Activated CD4-positive, alpha-beta T cell treated with anti-CD3 and anti-CD28 coated beads, Interleukin-2, amount 50 U/mL, for 48 hours (primary cell): ENCODE data around the gene TNFSF13.

Experiments
- DNase-seq, 2 experiments: peaks; one replicate each; pipeline ENCODE4 v3.0.0-alpha.2; 2020

The TNFSF13 gene

DNA sequence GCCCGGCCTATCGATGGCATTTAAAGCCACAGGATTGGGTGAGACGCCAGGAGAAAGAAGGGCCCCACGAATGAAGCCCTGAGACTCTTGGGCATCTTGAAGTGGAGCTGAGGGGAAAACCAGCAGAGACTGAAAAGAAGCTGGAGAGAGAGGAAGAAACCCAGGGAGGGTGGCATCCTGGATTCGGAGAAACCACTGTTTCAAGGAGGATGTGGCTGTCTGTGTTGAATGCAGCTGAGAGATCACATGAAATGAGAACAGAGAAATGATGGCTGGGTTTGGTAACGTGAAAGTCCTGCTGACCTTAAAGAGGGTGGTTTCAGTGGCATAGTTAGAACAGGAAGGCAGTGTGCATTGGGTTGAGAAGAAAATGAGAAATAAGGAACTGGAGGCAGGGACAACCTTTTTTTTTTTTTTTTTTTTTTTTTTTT lies 5.9 kb upstream of the TNFSF13 start:
- DNase-seq: peak in 1 of 2 experiments; percentile 55

DNA sequence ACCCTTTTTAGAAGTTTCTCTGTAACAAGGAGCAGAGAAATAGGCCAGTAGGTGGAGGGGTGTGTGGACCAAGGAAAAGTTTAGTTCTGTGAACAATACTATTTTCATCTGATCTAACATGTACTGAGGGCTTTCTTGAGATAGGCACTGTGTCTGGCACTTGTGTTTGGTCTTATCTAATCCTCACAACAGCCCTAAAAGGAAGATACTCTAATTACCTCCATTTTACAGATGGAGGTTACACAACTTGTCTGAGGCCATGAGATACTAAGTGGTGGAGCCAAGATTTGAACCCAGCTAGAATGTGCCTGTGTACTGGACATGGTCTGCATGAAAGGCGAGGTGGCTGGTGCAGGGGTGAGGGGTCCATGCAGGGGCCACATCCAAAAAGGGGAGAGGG lies 5.2 kb upstream of the TNFSF13 start:
- DNase-seq: no peak

GRCh38 chr17:7555320-7555948 lies 3.1 kb upstream of the TNFSF13 start:
- no peak for DNase-seq

DNA sequence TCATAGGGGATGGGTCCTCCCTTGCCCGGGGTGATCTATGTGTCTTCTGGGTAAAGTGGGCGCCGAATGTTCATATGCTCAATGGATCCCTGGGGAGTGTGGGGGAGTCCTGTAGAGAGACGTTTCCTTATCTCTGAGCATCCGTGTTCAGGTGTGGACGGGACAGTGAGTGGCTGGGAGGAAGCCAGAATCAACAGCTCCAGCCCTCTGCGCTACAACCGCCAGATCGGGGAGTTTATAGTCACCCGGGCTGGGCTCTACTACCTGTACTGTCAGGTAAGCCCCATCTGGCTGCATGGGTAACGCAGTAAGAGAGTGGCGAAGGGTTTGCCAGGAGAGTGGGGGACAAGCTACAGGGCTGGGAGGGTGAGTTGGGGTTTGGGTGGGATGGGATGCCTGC lies 1.9 kb upstream of the TNFSF13 start:
- no peak for DNase-seq

- DNase-seq: no peak
Observed at GRCh38 chr17:7557147-7557764, 1.3 kb upstream of the TNFSF13 start.

DNA sequence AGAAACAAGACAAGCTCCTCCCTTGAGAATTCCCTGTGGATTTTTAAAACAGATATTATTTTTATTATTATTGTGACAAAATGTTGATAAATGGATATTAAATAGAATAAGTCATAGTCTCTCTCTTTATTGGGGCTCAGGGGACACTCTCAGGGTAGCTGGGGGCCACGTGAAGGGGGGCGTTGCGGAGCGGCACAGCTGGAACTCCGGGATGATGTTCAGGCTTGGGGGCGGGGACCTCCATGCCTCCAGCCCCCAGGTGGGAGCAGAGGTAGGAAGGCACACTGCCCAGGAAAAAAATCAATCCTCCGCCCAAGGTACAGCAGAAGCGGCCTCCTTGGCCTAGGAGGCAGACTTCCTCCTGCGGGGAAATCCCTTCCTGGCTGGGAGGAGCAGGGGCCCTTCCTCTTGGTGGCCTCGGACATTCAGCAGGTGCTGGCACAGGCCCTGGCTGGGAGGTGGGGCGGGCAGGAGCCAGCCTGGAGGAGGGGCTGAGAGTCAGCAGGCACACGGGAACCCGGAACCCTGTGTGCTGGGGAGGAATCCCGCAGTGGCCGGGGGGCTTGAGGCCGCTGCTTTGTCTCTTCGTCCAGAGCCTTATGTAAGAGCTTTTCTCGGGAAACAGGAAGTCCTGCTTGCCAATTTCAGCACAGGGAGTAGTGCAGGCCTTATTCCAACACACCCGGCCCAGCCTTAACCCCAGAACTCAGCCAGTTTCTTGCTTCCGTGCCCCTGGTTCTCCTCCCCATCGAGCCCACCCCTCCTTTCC lies 591 bp upstream of the TNFSF13 start:
- DNase-seq: no peak

GRCh38 chr17:7559320-7560171 lies 996 bp downstream of the TNFSF13 start:
- DNase-seq: no peak

DNA sequence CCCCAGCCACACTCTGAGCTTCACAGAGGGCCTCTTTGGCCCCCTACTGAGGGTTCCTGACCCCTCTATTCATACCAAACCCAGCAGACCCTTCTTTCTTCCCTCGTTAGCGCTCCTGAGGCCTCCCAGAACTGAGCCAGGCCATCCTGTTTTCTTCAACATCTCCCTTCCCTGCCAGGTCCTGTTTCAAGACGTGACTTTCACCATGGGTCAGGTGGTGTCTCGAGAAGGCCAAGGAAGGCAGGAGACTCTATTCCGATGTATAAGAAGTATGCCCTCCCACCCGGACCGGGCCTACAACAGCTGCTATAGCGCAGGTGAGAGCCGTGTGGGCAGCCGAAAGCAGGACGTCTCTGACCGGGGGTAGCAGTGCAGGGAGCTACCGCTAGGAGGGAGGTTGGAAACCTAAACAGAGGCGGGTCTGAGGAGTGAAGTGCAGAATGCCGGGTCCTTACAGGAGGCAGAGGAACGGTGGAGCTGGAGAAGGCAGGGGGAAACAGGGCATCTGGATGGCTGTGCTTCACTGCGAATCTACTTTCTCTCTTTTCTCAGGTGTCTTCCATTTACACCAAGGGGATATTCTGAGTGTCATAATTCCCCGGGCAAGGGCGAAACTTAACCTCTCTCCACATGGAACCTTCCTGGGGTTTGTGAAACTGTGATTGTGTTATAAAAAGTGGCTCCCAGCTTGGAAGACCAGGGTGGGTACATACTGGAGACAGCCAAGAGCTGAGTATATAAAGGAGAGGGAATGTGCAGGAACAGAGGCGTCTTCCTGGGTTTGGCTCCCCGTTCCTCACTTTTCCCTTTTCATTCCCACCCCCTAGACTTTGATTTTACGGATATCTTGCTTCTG lies 1.9 kb downstream of the TNFSF13 start:
- DNase-seq: peak; percentile 72 to 77

DNA sequence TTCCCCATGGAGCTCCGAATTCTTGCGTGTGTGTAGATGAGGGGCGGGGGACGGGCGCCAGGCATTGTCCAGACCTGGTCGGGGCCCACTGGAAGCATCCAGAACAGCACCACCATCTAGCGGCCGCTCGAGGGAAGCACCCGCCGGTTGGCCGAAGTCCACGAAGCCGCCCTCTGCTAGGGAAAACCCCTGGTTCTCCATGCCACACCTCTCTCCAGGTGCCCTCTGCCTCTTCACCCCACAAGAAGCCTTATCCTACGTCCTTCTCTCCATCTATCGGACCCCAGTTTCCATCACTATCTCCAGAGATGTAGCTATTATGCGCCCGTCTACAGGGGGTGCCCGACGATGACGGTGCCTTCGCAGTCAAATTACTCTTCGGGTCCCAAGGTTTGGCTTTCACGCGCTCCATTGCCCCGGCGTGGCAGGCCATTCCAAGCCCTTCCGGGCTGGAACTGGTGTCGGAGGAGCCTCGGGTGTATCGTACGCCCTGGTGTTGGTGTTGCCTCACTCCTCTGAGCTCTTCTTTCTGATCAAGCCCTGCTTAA lies 2.6 kb downstream of the TNFSF13 start:
- peak; percentile 89 to 93 for DNase-seq

GRCh38 chr17:7561589-7562207 lies 3.1 kb downstream of the TNFSF13 start, which contains the start of gene SENP3:
Gene SENP3, plus strand, starts transcription at chr17:7561919. Its CDS starts 1,158 bp downstream, at chr17:7563077.
- peak; percentile 89 for DNase-seq

GRCh38 chr17:7562208-7562605 lies 3.7 kb downstream of the TNFSF13 start:
- no peak for DNase-seq

- DNase-seq: no peak
Observed at GRCh38 chr17:7563115-7563869, 4.7 kb downstream of the TNFSF13 start.

- DNase-seq: no peak
Observed at GRCh38 chr17:7569571-7569970, 11.0 kb downstream of the TNFSF13 start.

DNA sequence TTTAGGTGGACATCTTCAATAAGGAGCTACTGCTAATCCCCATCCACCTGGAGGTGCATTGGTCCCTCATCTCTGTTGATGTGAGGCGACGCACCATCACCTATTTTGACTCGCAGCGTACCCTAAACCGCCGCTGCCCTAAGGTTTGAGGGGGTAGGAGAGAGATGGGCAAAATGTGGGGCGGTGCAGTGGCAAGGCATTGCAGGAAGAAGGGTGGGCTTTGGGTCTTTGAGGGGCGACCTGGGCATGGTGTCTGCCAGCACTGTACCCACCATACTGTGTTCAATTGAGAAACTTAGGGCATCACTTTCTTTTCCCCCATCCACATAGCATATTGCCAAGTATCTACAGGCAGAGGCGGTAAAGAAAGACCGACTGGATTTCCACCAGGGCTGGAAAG lies 11.8 kb downstream of the TNFSF13 start:
- DNase-seq: no peak

DNA sequence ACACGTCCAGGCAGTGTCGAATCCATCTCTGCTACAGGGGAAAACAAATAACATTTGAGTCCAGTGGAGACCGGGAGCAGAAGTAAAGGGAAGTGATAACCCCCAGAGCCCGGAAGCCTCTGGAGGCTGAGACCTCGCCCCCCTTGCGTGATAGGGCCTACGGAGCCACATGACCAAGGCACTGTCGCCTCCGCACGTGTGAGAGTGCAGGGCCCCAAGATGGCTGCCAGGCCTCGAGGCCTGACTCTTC lies 13.7 kb downstream of the TNFSF13 start:
- no peak for DNase-seq

DNA sequence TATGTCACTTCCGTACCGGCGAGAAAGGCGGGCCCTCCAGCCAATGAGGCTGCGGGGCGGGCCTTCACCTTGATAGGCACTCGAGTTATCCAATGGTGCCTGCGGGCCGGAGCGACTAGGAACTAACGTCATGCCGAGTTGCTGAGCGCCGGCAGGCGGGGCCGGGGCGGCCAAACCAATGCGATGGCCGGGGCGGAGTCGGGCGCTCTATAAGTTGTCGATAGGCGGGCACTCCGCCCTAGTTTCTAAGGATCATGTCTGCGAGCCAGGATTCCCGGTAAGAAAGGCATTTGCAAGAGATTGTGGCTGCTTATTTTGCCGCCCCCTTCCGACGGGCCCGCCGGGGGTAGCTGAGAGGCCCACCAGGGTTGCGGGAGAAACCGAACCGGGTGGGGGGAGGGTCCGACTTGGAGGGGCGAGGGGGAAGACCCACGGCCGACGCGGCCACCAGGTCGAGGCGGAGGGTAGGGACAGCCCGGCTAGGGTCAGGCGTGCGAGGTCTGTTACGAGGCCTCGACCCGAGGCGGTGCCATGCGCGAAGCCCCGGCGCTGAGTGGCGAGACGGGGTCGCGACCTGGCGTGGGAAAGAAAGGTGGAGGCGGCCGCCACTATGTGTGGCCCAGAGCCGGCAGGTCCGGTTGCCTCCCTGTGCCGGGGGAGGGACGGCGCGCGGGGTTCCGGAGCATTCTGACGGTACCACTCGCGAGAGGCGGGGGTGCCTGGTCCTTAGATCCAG lies 14.2 kb downstream of the TNFSF13 start:
- peak; percentile 100 for DNase-seq

DNA sequence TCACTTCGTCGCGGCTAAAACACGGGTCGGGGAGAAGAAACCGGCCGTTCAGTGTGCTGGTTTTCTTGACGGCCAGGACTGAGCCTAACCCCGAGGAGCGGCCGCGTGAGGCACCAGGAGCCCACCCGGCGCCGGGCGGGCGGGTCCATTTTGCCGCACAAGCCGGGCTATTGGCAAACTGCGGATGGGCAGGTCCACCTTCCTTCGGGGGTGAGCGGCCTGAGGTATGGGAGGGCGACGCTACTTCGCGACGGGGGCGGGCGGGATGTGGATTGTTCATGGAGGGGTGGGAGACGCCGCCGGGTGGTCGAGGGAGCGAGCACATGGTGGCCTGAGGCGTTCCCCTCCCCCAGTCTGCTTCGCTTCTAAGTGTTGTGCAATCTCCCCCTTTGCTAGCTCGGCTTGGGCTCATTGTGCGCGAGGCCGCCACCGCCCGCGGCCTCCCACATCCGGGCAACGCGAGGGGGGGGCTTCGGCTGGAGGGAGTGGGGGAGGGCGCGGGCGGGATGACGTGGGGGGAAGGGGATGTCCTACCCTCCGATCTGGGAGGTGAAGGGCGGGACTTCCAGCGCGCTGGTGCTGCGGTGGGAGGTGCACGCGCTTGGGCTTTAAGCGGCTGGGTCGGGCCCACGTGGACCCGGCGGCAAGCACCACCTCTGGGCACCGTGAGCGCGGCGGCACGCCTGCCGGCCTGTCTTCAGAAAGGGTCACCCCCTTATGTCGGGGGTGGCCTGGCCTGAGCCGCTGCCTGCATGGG lies 15.0 kb downstream of the TNFSF13 start:
- peak; percentile 89 for DNase-seq

GRCh38 chr17:7574176-7574953 lies 15.8 kb downstream of the TNFSF13 start:
- DNase-seq: no peak
